ENCODE results near the gene EI24.

- TF ChIP-seq EZH2 (IDR thresholded peaks at IDR 0.05; ENCODE audit: borderline replicate concordance, insufficient read depth, low read depth, low read length, poor library complexity, severe bottlenecking) (no peak), CTCF (IDR thresholded peaks at IDR 0.05) (no peak)
These were observed 17.3 kb downstream of the EI24 start for GRCh38 chr11:125586623-125587022.
